GM21515 (cell line): ENCODE measurements around the gene BPIFA1.

ENCODE experiments used
- ATAC-seq: cut with Tn5 transposase; IDR thresholded peaks from one replicate; pipeline ENCODE4 v1.9.1; 2021; ENCODE audit not compliant: unreplicated experiment

The BPIFA1 gene

GRCh38 chr20:33277471-33278441 is 42.0 kb downstream of the BPIFA1 start:
- no peak for ATAC-seq

DNA sequence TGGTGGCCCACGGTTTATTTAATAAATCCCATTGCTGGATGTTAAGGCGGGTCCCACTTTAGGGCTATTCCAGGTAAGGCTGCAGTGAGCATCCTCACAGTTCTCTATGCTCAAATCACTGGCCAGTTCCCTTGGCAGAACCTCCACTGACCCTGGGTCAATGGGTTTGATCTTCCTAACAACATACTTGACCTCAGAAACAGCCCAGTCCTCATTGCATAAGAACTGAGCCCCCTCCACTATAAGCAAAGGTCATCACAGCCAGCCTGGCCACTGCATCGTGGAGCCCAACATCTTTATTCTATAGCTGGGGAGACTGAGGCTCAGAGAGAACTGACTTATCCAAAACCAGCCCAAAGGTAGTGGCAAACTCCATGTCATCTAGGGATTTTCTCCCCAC is 42.9 kb downstream of the BPIFA1 start:
- ATAC-seq: no peak

DNA sequence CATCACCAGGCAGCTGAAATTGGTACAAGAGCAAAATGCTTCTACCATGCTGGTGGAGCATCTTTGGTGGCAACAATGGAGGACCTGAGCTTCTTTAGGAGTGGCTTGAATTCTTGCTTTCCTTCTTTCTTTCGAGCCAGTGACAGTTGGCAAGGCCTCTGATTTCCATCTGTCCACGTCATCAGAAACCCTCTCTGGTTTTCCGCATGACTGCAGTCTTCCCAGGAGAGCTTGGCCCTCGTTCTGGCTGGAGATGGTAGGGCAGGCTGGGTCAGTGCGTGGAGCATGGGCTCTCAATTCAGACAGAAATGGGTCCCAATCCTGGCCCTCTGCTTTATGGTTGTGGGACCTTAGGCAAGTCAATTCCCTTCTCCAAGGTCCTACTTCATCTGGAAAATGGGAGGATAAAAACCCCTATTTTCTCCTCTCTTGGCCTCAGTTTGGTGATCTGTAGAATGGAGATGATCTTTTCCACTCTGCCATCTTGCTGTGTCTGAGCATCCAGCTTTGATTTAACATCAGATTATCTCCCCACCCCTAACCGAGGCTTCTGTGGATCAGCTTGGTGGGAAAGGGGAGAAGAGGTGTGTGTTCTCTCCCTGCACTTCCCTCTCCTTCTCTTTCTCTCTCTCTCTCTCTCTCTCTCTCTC is 43.6 kb downstream of the BPIFA1 start:
- ATAC-seq: no peak

DNA sequence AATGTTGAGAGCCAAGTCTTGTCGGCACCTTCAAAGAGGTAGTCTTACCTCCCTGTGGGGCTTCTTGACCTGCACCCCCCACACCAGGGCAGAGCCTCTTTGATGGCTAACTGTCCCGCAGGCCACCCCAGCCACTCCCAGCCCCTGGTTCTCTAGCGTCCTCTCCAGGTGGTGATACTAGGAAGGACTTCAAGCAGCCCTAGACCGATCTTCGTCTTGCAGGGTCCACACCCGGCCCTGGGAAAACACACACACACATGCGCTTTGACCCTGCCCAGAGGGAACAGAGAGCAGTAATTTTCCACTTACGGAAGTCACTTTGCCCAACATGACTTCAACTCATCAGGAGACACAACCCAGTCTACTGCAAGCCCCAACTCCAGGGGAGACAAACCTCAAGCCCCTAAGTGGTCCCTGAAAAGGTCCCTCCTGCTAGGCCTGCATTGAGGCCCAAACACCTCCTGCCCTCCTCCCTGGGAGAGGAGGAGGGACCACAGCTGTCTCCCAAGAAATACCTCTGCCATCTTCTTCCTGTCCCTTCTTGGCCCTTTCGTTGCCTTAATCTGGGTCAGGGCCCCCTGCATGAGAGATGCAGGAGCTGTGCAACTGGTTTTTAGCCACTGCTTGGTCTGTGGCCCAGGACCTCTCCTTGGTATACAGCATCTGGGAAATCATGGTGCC is 44.3 kb downstream of the BPIFA1 start:
- no peak for ATAC-seq

GRCh38 chr20:33280775-33281174 is 45.0 kb downstream of the BPIFA1 start:
- ATAC-seq: no peak

DNA sequence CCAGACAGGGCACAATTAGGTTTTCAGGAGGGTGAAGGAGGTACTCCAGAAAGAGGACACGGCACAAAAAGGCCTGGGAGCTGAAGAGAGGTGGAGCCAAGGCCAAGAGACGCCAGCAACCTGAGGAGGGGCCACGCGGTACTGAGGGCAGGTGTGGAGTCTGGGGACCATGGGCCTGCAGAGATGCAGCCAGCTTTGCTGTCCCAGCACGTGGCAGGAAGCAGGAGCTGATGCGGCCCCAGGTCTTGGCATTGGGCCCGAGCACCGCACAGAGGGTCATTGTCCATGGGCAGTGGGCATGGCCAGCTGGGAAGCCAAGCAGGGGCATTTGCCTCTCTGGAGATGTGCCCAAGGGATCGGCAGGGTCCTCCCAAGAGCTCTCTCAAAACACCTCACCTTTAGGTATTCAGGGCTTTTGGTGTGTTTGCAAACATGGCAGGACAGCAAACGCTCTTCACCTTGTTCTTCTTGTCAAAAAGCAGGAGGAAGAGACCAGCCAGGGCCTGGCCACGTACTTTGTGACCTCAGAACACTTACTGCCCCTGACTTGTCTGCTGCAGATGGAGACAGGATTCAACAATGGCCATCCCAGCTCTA is 45.9 kb downstream of the BPIFA1 start:
- ATAC-seq: no peak

DNA sequence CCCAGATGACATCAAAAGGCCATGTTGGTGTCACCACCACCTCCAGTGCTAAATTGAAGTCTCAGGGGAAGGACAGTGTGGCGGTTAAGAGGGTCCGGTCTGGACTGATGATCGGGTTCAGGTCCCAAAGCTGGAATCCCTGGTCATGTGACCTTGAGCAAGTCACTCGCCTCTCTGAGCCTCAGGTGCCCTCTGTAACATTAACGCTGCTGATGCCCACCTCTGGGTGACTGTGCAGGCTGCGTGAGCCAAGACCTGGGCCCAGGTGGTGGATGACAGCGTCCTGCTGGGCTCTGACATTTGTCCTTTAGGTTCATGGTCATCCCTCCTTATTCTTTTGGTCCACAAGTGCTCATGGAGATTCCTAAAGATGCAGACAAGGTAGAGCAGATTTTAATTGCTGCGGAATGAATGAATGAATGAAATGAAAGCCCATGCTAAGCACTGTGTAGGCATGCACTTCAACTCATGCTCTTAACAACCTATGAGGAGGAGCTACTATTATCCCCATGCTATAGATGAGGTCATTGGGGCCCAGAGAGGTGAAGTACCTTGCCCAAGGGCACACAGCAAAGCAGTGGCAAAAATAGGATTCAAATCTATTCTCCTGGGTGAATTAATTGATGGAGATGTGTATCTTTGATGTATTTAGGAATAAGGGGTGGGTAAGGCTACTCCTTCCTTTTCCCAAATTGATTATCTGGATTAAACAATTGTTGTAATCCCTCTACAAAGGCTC is 46.6 kb downstream of the BPIFA1 start:
- no peak for ATAC-seq

DNA sequence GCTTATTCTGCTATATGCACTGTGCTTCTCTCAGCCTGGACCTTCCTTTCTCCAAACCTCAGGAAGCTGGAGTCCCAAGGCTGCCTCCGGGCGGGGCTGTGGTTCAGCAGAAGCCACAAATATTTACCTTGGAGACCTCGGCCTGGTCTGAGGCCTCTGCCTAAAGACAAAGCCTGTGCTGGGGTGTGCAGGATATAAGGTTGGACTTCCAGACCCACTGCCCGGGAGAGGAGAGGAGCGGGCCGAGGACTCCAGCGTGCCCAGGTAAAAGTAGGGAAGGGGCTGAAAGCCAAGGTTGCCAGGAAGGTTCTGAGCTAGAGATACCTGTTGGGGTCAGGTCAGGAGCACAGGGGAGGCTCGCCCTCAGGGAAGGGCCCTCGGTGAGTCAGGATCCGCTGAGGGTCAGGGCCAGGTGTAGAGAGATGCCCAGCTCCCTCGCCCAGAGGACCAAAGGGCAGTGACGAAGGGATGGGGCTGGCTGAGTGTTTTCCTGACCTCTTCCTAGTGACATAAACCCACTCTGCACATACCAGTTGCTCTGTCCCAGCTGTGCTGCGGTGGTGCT is 47.3 kb downstream of the BPIFA1 start, which contains the start of gene BPIFB1:
TSS of gene BPIFB1 (plus strand) at position 224 of the 565 bp plus-strand sequence. CDS start 2,860 bp downstream, outside the sequence.
- ATAC-seq: no peak

GRCh38 chr20:33284284-33284683 is 48.5 kb downstream of the BPIFA1 start:
- ATAC-seq: no peak

GRCh38 chr20:33284937-33285336 is 49.1 kb downstream of the BPIFA1 start:
- no peak for ATAC-seq

GRCh38 chr20:33285861-33286495 is 50.2 kb downstream of the BPIFA1 start:
- no peak for ATAC-seq

- ATAC-seq: no peak
Measured at GRCh38 chr20:33287884-33288283, 52.1 kb downstream of the BPIFA1 start.

DNA sequence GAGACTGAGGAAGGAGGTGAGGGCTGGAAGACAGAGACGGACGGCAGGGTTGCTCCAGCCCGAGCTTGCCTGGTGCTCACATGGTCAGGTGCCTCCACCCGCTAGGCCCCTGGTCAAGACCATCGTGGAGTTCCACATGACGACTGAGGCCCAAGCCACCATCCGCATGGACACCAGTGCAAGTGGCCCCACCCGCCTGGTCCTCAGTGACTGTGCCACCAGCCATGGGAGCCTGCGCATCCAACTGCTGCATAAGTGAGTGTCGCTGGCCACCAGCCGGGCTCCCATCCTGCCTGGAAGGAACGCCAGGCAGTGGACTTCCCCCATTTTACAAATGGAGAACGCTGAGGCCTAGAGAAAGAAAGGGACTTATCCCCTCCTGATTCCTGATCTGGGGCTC is 55.1 kb downstream of the BPIFA1 start:
- no peak for ATAC-seq

DNA sequence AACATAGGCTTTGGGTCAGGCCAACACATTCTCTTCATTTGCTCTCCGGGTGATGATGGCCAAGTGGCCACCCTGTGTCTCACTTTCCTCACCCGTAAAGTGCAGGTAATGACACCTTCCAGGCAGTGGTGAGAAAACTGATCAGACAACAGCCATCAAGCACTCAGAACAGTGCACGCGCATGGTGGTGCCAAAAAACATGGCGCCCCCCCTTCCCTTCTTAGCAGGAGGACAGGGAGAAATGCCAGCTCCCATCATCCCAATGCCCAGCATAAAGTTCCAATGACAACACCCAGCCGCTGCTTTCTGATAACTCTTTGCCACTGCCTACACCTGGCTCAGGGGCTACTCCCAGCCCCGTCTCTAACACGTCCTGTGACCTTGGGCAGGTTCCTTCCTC is 55.6 kb downstream of the BPIFA1 start:
- no peak for ATAC-seq

- no peak for ATAC-seq
Measured at GRCh38 chr20:33291830-33292355, 56.1 kb downstream of the BPIFA1 start.
